C1 segment of cervical spinal cord (tissue), 14 donors: ENCODE results near the gene BSG.
"Not testable (repeated sequence)": the region's sequence is repeated elsewhere in the genome, so short reads cannot be mapped to it uniquely, and the experiment has no call there.

Experiments
- DNase-seq, 14 donors: peaks; one replicate each; lab custom pipeline; 2025; lab: John Stamatoyannopoulos, UW

BSG gene

GRCh38 chr19:588093-588740, 15.8 kb downstream of the BSG start:
- peak in 13 of 14 donors; percentile 40 to 94 (median 78) for DNase-seq

GRCh38 chr19:588741-589692, 16.6 kb downstream of the BSG start:
- peak in 4 of 14 donors; percentile 49 to 71 (median 56) for DNase-seq

- no peak for DNase-seq
Observed at GRCh38 chr19:589693-590395, 17.4 kb downstream of the BSG start, which contains the start of gene HCN2. HCN2 (plus strand) TSS chr19:589881; CDS start chr19:589946, 65 bp downstream.

GRCh38 chr19:590396-590745, 18.0 kb downstream of the BSG start:
- DNase-seq: no peak

GRCh38 chr19:590750-591098, 18.3 kb downstream of the BSG start:
- no peak for DNase-seq

GRCh38 chr19:591099-591958, 18.9 kb downstream of the BSG start:
- peak in 2 of 14 donors; percentile 20 to 33 for DNase-seq

GRCh38 chr19:592101-592500, 19.7 kb downstream of the BSG start:
- DNase-seq: no peak

GRCh38 chr19:593055-593454, 20.7 kb downstream of the BSG start:
- DNase-seq: no peak

GRCh38 chr19:593505-593904, 21.1 kb downstream of the BSG start:
- DNase-seq: no peak

GRCh38 chr19:594265-594870, 22.0 kb downstream of the BSG start:
- no peak for DNase-seq

GRCh38 chr19:595326-596262, 23.2 kb downstream of the BSG start:
- DNase-seq: no peak

- no peak for DNase-seq
Observed at GRCh38 chr19:596263-596655, 23.9 kb downstream of the BSG start.

GRCh38 chr19:597406-598315, 25.3 kb downstream of the BSG start:
- DNase-seq: no peak

- no peak for DNase-seq
Observed at GRCh38 chr19:601310-601709, 28.9 kb downstream of the BSG start.

- DNase-seq: no peak
Observed at GRCh38 chr19:601790-602189, 29.4 kb downstream of the BSG start.

GRCh38 chr19:602391-603301, 30.2 kb downstream of the BSG start:
- DNase-seq: no peak

- not testable (repeated sequence) for DNase-seq
Observed at GRCh38 chr19:603302-603639, 30.9 kb downstream of the BSG start.

- not testable (repeated sequence) for DNase-seq
Observed at GRCh38 chr19:603779-604178, 31.4 kb downstream of the BSG start.
